GM18951 (cell line): ENCODE results near the gene PAPPA.

ENCODE experiments used
- POLR2A ChIP-seq: IDR thresholded peaks from 4 replicates; pipeline ENCODE4 v1.6.1; 2011; ENCODE audit warnings: mild to moderate bottlenecking; ENCODE audit not compliant: insufficient read length, insufficient read depth; ENCODE audit errors: extremely low read depth
- in situ Hi-C: fragments of 300-500 bp; cut with MboI; formaldehyde crosslinking; loops from one replicate; pipeline ENCODE4 v1.12.0; 2022; ENCODE audit warnings: low sequenced_read_pairs, mixed read lengths, inconsistent platforms; ENCODE audit not compliant: unreplicated experiment

Gene PAPPA

GRCh38 chr9:116234081-116234480 is 80.5 kb downstream of the PAPPA start:
- no peak for TF ChIP-seq POLR2A
- in situ Hi-C loops, result no loop called here

DNA sequence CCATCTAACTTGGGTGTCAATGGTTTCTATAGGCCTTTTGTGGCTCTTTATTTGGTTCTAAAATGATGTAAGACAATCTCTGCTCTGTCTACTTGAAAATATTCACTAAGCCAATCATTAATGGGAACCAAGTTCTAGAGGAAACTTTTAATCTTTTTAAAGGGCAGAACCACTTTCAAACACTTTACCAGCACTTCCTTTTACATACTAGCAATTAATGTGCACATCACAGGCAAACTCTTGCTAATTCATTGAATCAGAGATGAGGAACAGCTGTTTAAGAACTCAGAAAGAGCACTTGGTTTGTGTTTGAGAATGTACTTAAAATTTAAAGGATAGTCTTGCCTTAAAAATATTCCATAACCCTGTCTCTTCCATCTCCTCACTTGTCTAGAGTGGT is 83.4 kb downstream of the PAPPA start:
- TF ChIP-seq POLR2A, result no peak
- in situ Hi-C loops, result no loop called here

- no peak for TF ChIP-seq POLR2A
- in situ Hi-C loops, result no loop called here
Observed at GRCh38 chr9:116237456-116237855, 83.9 kb downstream of the PAPPA start.

GRCh38 chr9:116238225-116238624 is 84.6 kb downstream of the PAPPA start:
- TF ChIP-seq POLR2A, result no peak
- in situ Hi-C loops, result no loop called here

- TF ChIP-seq POLR2A, result no peak
- in situ Hi-C loops, result no loop called here
Observed at GRCh38 chr9:116238776-116239340, 85.3 kb downstream of the PAPPA start.

- no peak for TF ChIP-seq POLR2A
- in situ Hi-C loops, result no loop called here
Observed at GRCh38 chr9:116243708-116244107, 90.1 kb downstream of the PAPPA start.

GRCh38 chr9:116247284-116247683 is 93.7 kb downstream of the PAPPA start:
- in situ Hi-C loops, result no loop called here
- no peak for TF ChIP-seq POLR2A

- TF ChIP-seq POLR2A, result no peak
Observed at GRCh38 chr9:116247791-116248374, 94.3 kb downstream of the PAPPA start.

DNA sequence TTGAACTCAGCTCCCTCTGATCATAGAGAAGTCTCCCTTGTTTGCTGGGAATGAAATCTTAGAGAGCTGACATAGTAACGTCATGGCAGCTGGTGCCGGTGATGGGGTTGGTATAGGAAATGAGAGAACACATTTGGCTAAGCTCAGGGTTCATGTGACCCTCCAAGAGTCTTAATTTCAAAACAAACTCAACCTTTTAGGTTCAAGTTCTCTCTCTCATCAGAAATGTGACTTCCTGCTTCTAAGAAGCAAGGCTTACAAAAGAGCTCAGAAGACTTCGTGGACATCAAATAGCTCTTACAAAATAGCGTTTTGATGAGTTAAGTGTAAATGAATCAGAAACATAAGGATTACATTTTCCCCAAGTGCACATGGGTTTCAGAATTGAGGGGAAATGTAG is 97.3 kb downstream of the PAPPA start:
- in situ Hi-C loops, result no loop called here
- TF ChIP-seq POLR2A, result no peak

More at GRCh38 chr9:116247791-116248374, 94.3 kb downstream of the PAPPA start:
- in situ Hi-C loops, result no loop called here

DNA sequence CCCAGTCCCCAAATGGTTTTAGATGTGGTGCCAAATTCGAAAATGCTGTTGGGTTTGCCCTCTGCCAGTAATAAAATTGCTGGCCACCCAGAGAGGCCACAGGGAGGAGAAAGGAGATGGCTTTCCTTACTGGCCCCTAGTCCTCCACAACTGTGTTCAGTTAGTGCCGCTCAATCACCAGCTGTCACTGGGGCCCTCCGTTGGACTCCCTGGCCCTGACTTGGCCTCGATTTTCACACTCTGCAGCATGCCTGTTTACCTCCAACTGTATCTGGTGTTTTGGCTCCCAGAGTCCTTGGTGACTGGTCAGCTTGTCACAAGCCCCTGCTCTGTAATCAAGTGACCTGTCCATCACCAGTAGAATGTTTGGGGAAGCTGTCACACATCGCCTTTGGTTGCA is 97.8 kb downstream of the PAPPA start:
- in situ Hi-C loops, result no loop called here
- TF ChIP-seq POLR2A, result no peak

GRCh38 chr9:116260531-116260930 is 106.9 kb downstream of the PAPPA start:
- TF ChIP-seq POLR2A, result no peak
- in situ Hi-C loops, result no loop called here

GRCh38 chr9:116262448-116262847 is 108.9 kb downstream of the PAPPA start:
- no peak for TF ChIP-seq POLR2A
- in situ Hi-C loops, result no loop called here

- in situ Hi-C loops, result no loop called here
Observed at GRCh38 chr9:116264361-116264760, 110.8 kb downstream of the PAPPA start.

DNA sequence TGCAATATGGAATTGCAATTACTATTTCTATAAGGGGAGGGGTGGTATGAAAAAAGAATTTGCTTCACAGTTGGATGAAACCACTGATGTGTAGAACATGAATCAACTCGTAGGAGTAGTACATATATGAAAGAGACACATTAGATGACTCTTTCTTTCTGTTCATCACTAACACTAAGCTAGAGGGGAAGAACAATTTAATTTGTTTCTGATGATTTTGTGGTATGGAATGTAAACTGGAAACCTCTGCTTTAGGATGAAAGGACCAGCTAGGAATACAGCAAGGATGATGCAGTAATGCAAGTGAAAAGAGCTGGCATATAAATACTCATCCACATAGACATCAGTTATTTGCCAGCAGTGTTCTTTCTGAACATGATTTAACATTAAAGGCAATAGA is 113.4 kb downstream of the PAPPA start:
- no peak for TF ChIP-seq POLR2A
- in situ Hi-C loops, result no loop called here

More at GRCh38 chr9:116264361-116264760, 110.8 kb downstream of the PAPPA start:
- no peak for TF ChIP-seq POLR2A
